HCT116 (cell line): ENCODE measurements around the gene MAML3. TPM values are rescaled to one million over a fixed set of nuclear protein-coding genes. Genes with fewer than 3 reads are reported as not detected.

Source experiments
- ATAC-seq: fragments of 200-7000 bp; cut with Tn5 transposase; 2 replicates; pipeline ENCODE4 v1.9.1; 2020; ENCODE audit warnings: mild to moderate bottlenecking, moderate library complexity
- BruUV-seq: library from RNA; stranded (reverse); fragments of 400-500 nt; replicated peaks from 2 replicates; lab custom pipeline; 2021; lab: Mats Ljungman, UMichigan
- CTCF ChIA-PET: fragments of 300-600 bp; sonication (Branson Sonifier 250); formaldehyde crosslinking; loops from one replicate; lab custom pipeline; 2021; ENCODE audit warnings: antibody characterized with exemption; lab: Charles Lee
- POLR2A ChIA-PET: fragments of 300-600, 350-600 bp; sonication (Branson Sonifier 250); formaldehyde crosslinking; loops from one replicate; lab custom pipeline; 2021; ENCODE audit warnings: antibody characterized with exemption; lab: Charles Lee
- RAD21 ChIA-PET, 2 experiments: fragments of 300-600 bp; sonication (Branson Sonifier 250); formaldehyde crosslinking; loops; one replicate each; lab custom pipeline; 2023; ENCODE audit warnings: low total read pairs in 2 of 2; ENCODE audit not compliant: uncharacterized antibody in 2 of 2, unreplicated experiment in 2 of 2, low non-redundant PET in 1 of 2; lab: Charles Lee
- DNase-seq: peaks from one replicate; pipeline ENCODE4 v3.0.0-alpha.2; 2010; ENCODE audit warnings: low read depth, low spot score
- H2AFZ ChIP-seq: fragments of 200-600 bp; shearing (Covaris generic), sonication (generic); 2 replicates; pipeline ENCODE4 v1.6.1; 2017; ENCODE audit warnings: low read depth, mixed run types, mixed read lengths, antibody characterized with exemption, low read length; ENCODE audit not compliant: poor library complexity, severe bottlenecking
- H3K27ac ChIP-seq: 2 replicates; pipeline ENCODE4 v1.5.1; 2012; ENCODE audit warnings: low read depth, low read length
- H3K27me3 ChIP-seq: fragments of 200-600 bp; sonication (generic); 2 replicates; pipeline ENCODE4 v1.6.1; 2016; ENCODE audit warnings: mixed run types, low read length, mixed read lengths; ENCODE audit not compliant: insufficient read depth
- H3K36me3 ChIP-seq, 2 experiments: fragments of 200-500 bp in 1 of 2; fragments of 200-600 bp in 1 of 2; sonication (Bioruptor generic) in 1 of 2; sonication (generic) in 1 of 2; 2 replicates each; pipeline versions ENCODE4 v1.5.1 to v1.6.1; 2014 to 2016; ENCODE audit warnings: low read length in 2 of 2, inconsistent platforms in 1 of 2, mixed read lengths in 1 of 2, mixed run types in 1 of 2; ENCODE audit not compliant: insufficient read depth in 2 of 2, control insufficient read depth in 1 of 2
- H3K4me1 ChIP-seq, 2 experiments: fragments of 200-600 bp in 1 of 2; sonication (generic) in 1 of 2; 2 replicates each; pipeline versions ENCODE4 v1.5.1 to v1.6.1; 2012 to 2017; ENCODE audit warnings: low read length in 2 of 2, inconsistent platforms in 1 of 2, mild to moderate bottlenecking in 1 of 2, mixed read lengths in 1 of 2, mixed run types in 1 of 2, moderate library complexity in 1 of 2; ENCODE audit not compliant: insufficient read depth in 2 of 2, control insufficient read depth in 1 of 2
- H3K4me2 ChIP-seq: fragments of 200-600 bp; sonication (generic); 2 replicates; pipeline ENCODE4 v1.6.1; 2017; ENCODE audit warnings: mixed run types, low read length, mixed read lengths
- H3K4me3 ChIP-seq, 2 experiments: fragments of 200-600 bp in 1 of 2; sonication (generic) in 1 of 2; replicated peaks in 1 of 2; 2 replicates each; pipeline ENCODE4 v1.5.1; 2011 to 2016; ENCODE audit warnings: low read length in 2 of 2, control low read depth in 1 of 2, low read depth in 1 of 2, mild to moderate bottlenecking in 1 of 2, mixed read lengths in 1 of 2, mixed run types in 1 of 2
- H3K79me2 ChIP-seq: fragments of 200-600 bp; sonication (generic); 2 replicates; pipeline ENCODE4 v1.6.1; 2017; ENCODE audit warnings: mild to moderate bottlenecking, mixed run types, low read length, moderate library complexity, mixed read lengths; ENCODE audit not compliant: insufficient read depth
- H3K9ac ChIP-seq: fragments of 200-600 bp; sonication (generic); 2 replicates; pipeline ENCODE4 v1.6.1; 2016; ENCODE audit warnings: low read length, mixed read lengths
- H3K9me2 ChIP-seq: fragments of 200-600 bp; sonication (generic), shearing (Covaris generic); 2 replicates; pipeline ENCODE4 v1.6.1; 2017; ENCODE audit warnings: mixed run types, mild to moderate bottlenecking, moderate library complexity; ENCODE audit not compliant: insufficient read depth
- H3K9me3 ChIP-seq, 2 experiments: fragments of 200-500 bp in 1 of 2; fragments of 200-600 bp in 1 of 2; sonication (Bioruptor generic) in 1 of 2; sonication (generic) in 1 of 2; 2 replicates each; pipeline ENCODE4 v1.6.1; 2014 to 2017; ENCODE audit warnings: low read length in 2 of 2, mixed read lengths in 2 of 2, inconsistent platforms in 1 of 2, low read depth in 1 of 2, mild to moderate bottlenecking in 1 of 2, mixed run types in 1 of 2, moderate library complexity in 1 of 2; ENCODE audit not compliant: control insufficient read depth in 1 of 2, insufficient read depth in 1 of 2
- H4K20me1 ChIP-seq: fragments of 200-600 bp; sonication (generic), shearing (Covaris generic); 2 replicates; pipeline ENCODE4 v1.6.1; 2017; ENCODE audit warnings: mixed run types, mild to moderate bottlenecking, moderate library complexity; ENCODE audit not compliant: insufficient read depth
- ATF3 ChIP-seq: IDR thresholded peaks from 2 replicates; pipeline ENCODE4 v1.6.1; 2012
- CBX3 ChIP-seq: IDR thresholded peaks from 2 replicates; pipeline ENCODE4 v1.6.1; 2012; ENCODE audit warnings: low read depth
- CTCF ChIP-seq, 3 experiments: fragments of 200-600 bp in 1 of 3; sonication (generic) in 1 of 3; IDR thresholded peaks in 2 of 3; conservative IDR thresholded peaks in 1 of 3; 2 replicates each; pipeline ENCODE4 v1.5.1; 2012 to 2017; ENCODE audit warnings: low read depth in 2 of 3, low read length in 2 of 3, antibody characterized with exemption in 1 of 3, borderline replicate concordance in 1 of 3, control low read depth in 1 of 3, mild to moderate bottlenecking in 1 of 3, mixed read lengths in 1 of 3, mixed run types in 1 of 3, moderate library complexity in 1 of 3; ENCODE audit not compliant: insufficient read depth in 1 of 3
- EGR1 ChIP-seq: IDR thresholded peaks from 2 replicates; pipeline ENCODE4 v1.6.1; 2012; ENCODE audit warnings: low read depth
- ELF1 ChIP-seq: IDR thresholded peaks from 2 replicates; pipeline ENCODE4 v1.6.1; 2012; ENCODE audit warnings: low read depth, borderline replicate concordance
- EZH2 ChIP-seq: fragments of 200-600 bp; sonication (generic); IDR thresholded peaks from 2 replicates; pipeline ENCODE4 v1.6.1; 2017; ENCODE audit warnings: antibody characterized with exemption, mixed run types
- EZH2phosphoT487 ChIP-seq: fragments of 200-600 bp; IDR thresholded peaks from 2 replicates; pipeline ENCODE4 v1.6.1; 2018; ENCODE audit warnings: antibody characterized with exemption, borderline replicate concordance
- FOSL1 ChIP-seq: IDR thresholded peaks from 2 replicates; pipeline ENCODE4 v1.6.1; 2012; ENCODE audit warnings: low read depth
- JUND ChIP-seq: IDR thresholded peaks from 2 replicates; pipeline ENCODE4 v1.6.1; 2012
- POLR2A ChIP-seq: IDR thresholded peaks from 2 replicates; pipeline ENCODE4 v1.7.0; 2011; ENCODE audit warnings: borderline replicate concordance; ENCODE audit not compliant: insufficient read depth, insufficient read length; ENCODE audit errors: extremely low read depth
- POLR2AphosphoS5 ChIP-seq: IDR thresholded peaks from 2 replicates; pipeline ENCODE4 v1.6.1; 2011; ENCODE audit warnings: mild to moderate bottlenecking, low read depth, low read length, moderate library complexity
- RAD21 ChIP-seq: IDR thresholded peaks from 2 replicates; pipeline ENCODE4 v1.6.1; 2012; ENCODE audit warnings: low read depth, mild to moderate bottlenecking
- REST ChIP-seq: IDR thresholded peaks from 2 replicates; pipeline ENCODE4 v1.6.1; 2012; ENCODE audit warnings: low read depth
- SIN3A ChIP-seq: IDR thresholded peaks from 2 replicates; pipeline ENCODE4 v1.6.1; 2012; ENCODE audit warnings: low read depth
- SP1 ChIP-seq: IDR thresholded peaks from 2 replicates; pipeline ENCODE4 v1.6.1; 2012; ENCODE audit warnings: low read depth
- SRF ChIP-seq: IDR thresholded peaks from 2 replicates; pipeline ENCODE4 v1.6.1; 2012; ENCODE audit warnings: low read depth
- YY1 ChIP-seq: IDR thresholded peaks from 2 replicates; pipeline ENCODE4 v1.6.1; 2011; ENCODE audit warnings: low read length, low read depth, moderate library complexity, mild to moderate bottlenecking; ENCODE audit not compliant: insufficient replicate concordance; ENCODE audit errors: extremely low read depth
- ZNF274 ChIP-seq: fragments of 200-500 bp; sonication (Bioruptor generic); IDR thresholded peaks from 2 replicates; pipeline ENCODE4 v1.6.1; 2014; ENCODE audit warnings: mild to moderate bottlenecking, low read depth, low read length, inconsistent platforms
- intact Hi-C: fragments of 100-400 bp; cut with micrococcal nuclease; formaldehyde crosslinking; loops from 2 replicates; pipeline ENCODE4 v1.10.0; 2022
- total RNA-seq: library from RNA; stranded (reverse); gene quantifications from one replicate; pipeline ENCODE4 v1.2.1, GENCODE V29; 2021; ENCODE audit not compliant: unreplicated experiment
- TF ChIP-seq, protein P1 (sequence below): IDR thresholded peaks from 2 replicates; pipeline ENCODE4 v1.6.1; 2012
- TF ChIP-seq, protein P2 (sequence below): IDR thresholded peaks from 2 replicates; pipeline ENCODE4 v1.6.1; 2011; ENCODE audit warnings: mild to moderate bottlenecking, low read length, moderate library complexity; ENCODE audit not compliant: insufficient replicate concordance; ENCODE audit errors: extremely low read depth

MAML3 gene
- total RNA-seq, 1 experiment from 2014 or later = 3.1 TPM

- no peak overlapping the region for H3K9ac ChIP-seq
- no peak for TF ChIP-seq POLR2A
- TF ChIP-seq ZNF274 = no peak
- no peak for TF ChIP-seq EZH2phosphoT487
- TF ChIP-seq, protein P1, sequence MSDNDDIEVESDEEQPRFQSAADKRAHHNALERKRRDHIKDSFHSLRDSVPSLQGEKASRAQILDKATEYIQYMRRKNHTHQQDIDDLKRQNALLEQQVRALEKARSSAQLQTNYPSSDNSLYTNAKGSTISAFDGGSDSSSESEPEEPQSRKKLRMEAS = no peak
- no peak for TF ChIP-seq POLR2AphosphoS5
- TF ChIP-seq RAD21 = no peak
- TF ChIP-seq, protein P2, sequence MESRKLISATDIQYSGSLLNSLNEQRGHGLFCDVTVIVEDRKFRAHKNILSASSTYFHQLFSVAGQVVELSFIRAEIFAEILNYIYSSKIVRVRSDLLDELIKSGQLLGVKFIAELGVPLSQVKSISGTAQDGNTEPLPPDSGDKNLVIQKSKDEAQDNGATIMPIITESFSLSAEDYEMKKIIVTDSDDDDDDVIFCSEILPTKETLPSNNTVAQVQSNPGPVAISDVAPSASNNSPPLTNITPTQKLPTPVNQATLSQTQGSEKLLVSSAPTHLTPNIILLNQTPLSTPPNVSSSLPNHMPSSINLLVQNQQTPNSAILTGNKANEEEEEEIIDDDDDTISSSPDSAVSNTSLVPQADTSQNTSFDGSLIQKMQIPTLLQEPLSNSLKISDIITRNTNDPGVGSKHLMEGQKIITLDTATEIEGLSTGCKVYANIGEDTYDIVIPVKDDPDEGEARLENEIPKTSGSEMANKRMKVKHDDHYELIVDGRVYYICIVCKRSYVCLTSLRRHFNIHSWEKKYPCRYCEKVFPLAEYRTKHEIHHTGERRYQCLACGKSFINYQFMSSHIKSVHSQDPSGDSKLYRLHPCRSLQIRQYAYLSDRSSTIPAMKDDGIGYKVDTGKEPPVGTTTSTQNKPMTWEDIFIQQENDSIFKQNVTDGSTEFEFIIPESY = no peak
- no peak for TF ChIP-seq SRF
- no peak for TF ChIP-seq SP1
- no peak for TF ChIP-seq YY1
- no peak for TF ChIP-seq FOSL1
- no peak for TF ChIP-seq EGR1
- no peak for TF ChIP-seq ELF1
- no peak for TF ChIP-seq CBX3
- no peak for TF ChIP-seq SIN3A
- TF ChIP-seq CTCF (IDR thresholded peaks at IDR 0.05 in 2 of 3, conservative IDR thresholded peaks at IDR 0.05 in 1 of 3; ENCODE audit: borderline replicate concordance in 1 of 3, insufficient read depth in 1 of 3, low read depth in 2 of 3, low read length in 2 of 3) = no peak
- no peak for TF ChIP-seq REST
- no peak for TF ChIP-seq EZH2
- no peak for TF ChIP-seq JUND
- no peak for TF ChIP-seq ATF3
- TF ChIP-seq, all 23 proteins: peak for 0
- H3K36me3 ChIP-seq = no peaks in the 10 kb centered on the region
- intact Hi-C loops = no loop called here
- no peak overlapping the region for H3K4me3 ChIP-seq
- H3K27me3 ChIP-seq = no peaks in the 10 kb centered on the region
- BruUV-seq = no TSS peak
- no peak overlapping the region for H3K4me2 ChIP-seq
- ChIA-PET CTCF (no interaction called here), POLR2A (no interaction called here), RAD21 (no interaction called here)
- H3K27ac ChIP-seq = no peak overlapping the region
- ATAC-seq (no peak), DNase-seq (no peak)
- no peaks in the 10 kb centered on the region for H3K9me2 ChIP-seq
- H2AFZ ChIP-seq = no peak overlapping the region
- 0 out of 4 replicates have a peak, but pooled peaks cover 0 to 3% of the 10 kb centered on the region in 2 experiments for H3K4me1 ChIP-seq
- no peaks in the 10 kb centered on the region for H4K20me1 ChIP-seq
- H3K9me3 ChIP-seq = no peaks in the 10 kb centered on the region
- no peaks in the 10 kb centered on the region for H3K79me2 ChIP-seq
Observed at GRCh38 chr4:139736661-139737060, 417.3 kb downstream of the MAML3 start.
